IMR-90 (cell line): ENCODE results near the gene ILF3. TPM values are rescaled to one million over a fixed set of nuclear protein-coding genes. Genes with fewer than 3 reads are reported as not detected.

Source experiments
- ATAC-seq: fragments of 200-7000 bp; cut with Tn5 transposase; 2 replicates; pipeline ENCODE4 v1.9.1; 2020; ENCODE audit warnings: low read depth, mild to moderate bottlenecking, moderate library complexity
- BruUV-seq: library from RNA; stranded (reverse); fragments of 400-500 nt; replicated peaks from 2 replicates; lab custom pipeline; 2021; lab: Mats Ljungman, UMichigan
- CTCF ChIA-PET: fragments of 300-600 bp; formaldehyde crosslinking; extraction: SDS; loops from one replicate; lab custom pipeline; 2021; ENCODE audit warnings: antibody characterized with exemption; lab: Yijun Ruan, JAX
- POLR2A ChIA-PET: fragments of 300-600 bp; sonication (Branson Sonifier 250); formaldehyde crosslinking; loops from one replicate; lab custom pipeline; 2022; ENCODE audit warnings: antibody characterized with exemption; ENCODE audit not compliant: unreplicated experiment; lab: Charles Lee
- DNase-seq: peaks from one replicate; pipeline ENCODE4 v3.0.0; 2013
- H2AFZ ChIP-seq: replicated peaks from 2 replicates; pipeline ENCODE3; 2013; ENCODE audit warnings: low read length, mild to moderate bottlenecking; ENCODE audit not compliant: poor library complexity
- H2AK5ac ChIP-seq: 2 replicates; pipeline ENCODE4 v1.6.1; 2013; ENCODE audit warnings: low read depth, low read length, inconsistent platforms
- H2AK9ac ChIP-seq: replicated peaks from 2 replicates; pipeline ENCODE3; 2013; ENCODE audit warnings: mild to moderate bottlenecking, low read depth, low read length, moderate library complexity; ENCODE audit not compliant: poor library complexity
- H2BK120ac ChIP-seq: 2 replicates; pipeline ENCODE4 v1.6.1; 2013; ENCODE audit warnings: low read depth, low read length, inconsistent platforms
- H2BK15ac ChIP-seq: 3 replicates; pipeline ENCODE4 v1.6.1; 2013; ENCODE audit warnings: low read depth, low read length, inconsistent platforms
- H2BK20ac ChIP-seq: 2 replicates; pipeline ENCODE4 v1.6.1; 2013; ENCODE audit warnings: low read depth, mild to moderate bottlenecking, inconsistent platforms, low read length, moderate library complexity
- H2BK5ac ChIP-seq: 2 replicates; pipeline ENCODE4 v1.6.1; 2013; ENCODE audit warnings: mild to moderate bottlenecking, low read depth, low read length, inconsistent platforms; ENCODE audit not compliant: poor library complexity, severe bottlenecking
- H3K14ac ChIP-seq: replicated peaks from 2 replicates; pipeline ENCODE4 v1.6.1; 2013; ENCODE audit warnings: low read depth, low read length, inconsistent platforms
- H3K18ac ChIP-seq: 2 replicates; pipeline ENCODE4 v1.6.1; 2013; ENCODE audit warnings: low read depth, low read length, control low read depth
- H3K23ac ChIP-seq: 2 replicates; pipeline ENCODE4 v1.6.1; 2013; ENCODE audit warnings: low read depth, low read length, inconsistent platforms
- H3K27ac ChIP-seq: 2 replicates; pipeline ENCODE4 v1.5.1; 2013; ENCODE audit warnings: mild to moderate bottlenecking, control low read depth, low read length; ENCODE audit not compliant: insufficient read depth
- H3K27me3 ChIP-seq: 2 replicates; pipeline ENCODE4 v1.6.1; 2013; ENCODE audit warnings: low read length; ENCODE audit not compliant: control insufficient read depth, insufficient read depth
- H3K36me3 ChIP-seq: 2 replicates; pipeline ENCODE4 v1.6.1; 2013; ENCODE audit warnings: low read length, mixed read lengths; ENCODE audit not compliant: control insufficient read depth, insufficient read depth
- H3K4ac ChIP-seq: 2 replicates; pipeline ENCODE4 v1.6.1; 2013; ENCODE audit warnings: low read depth, low read length, inconsistent platforms
- H3K4me1 ChIP-seq: 2 replicates; pipeline ENCODE4 v1.6.1; 2013; ENCODE audit warnings: low read length, mixed read lengths; ENCODE audit not compliant: control insufficient read depth, insufficient read depth
- H3K4me2 ChIP-seq: 2 replicates; pipeline ENCODE4 v1.6.1; 2013; ENCODE audit warnings: low read depth, mild to moderate bottlenecking, control low read depth, low read length, moderate library complexity
- H3K4me3 ChIP-seq: 2 replicates; pipeline ENCODE4 v1.5.1; 2013; ENCODE audit warnings: low read depth, mild to moderate bottlenecking, control low read depth, low read length, moderate library complexity; ENCODE audit not compliant: insufficient read depth
- H3K56ac ChIP-seq: 2 replicates; pipeline ENCODE4 v1.6.1; 2013; ENCODE audit warnings: low read length, inconsistent platforms; ENCODE audit not compliant: insufficient read depth; ENCODE audit errors: extremely low read depth
- H3K79me1 ChIP-seq, 2 experiments: 2 replicates each; pipeline ENCODE4 v1.6.1; 2013; ENCODE audit warnings: low read length in 2 of 2, inconsistent platforms in 1 of 2, low read depth in 1 of 2
- H3K9ac ChIP-seq: 2 replicates; pipeline ENCODE4 v1.6.1; 2013; ENCODE audit warnings: low read depth, low read length, control low read depth
- H3K9me1 ChIP-seq: 2 replicates; pipeline ENCODE4 v1.6.1; 2013; ENCODE audit warnings: low read length, inconsistent platforms; ENCODE audit not compliant: insufficient read depth
- H3K9me3 ChIP-seq: 2 replicates; pipeline ENCODE4 v1.6.1; 2013; ENCODE audit warnings: low read length; ENCODE audit not compliant: control insufficient read depth, insufficient read depth
- H4K20me1 ChIP-seq: 2 replicates; pipeline ENCODE4 v1.6.1; 2013; ENCODE audit warnings: low read length, inconsistent platforms; ENCODE audit not compliant: insufficient read depth
- H4K5ac ChIP-seq: 2 replicates; pipeline ENCODE4 v1.6.1; 2013; ENCODE audit warnings: mild to moderate bottlenecking, low read depth, low read length, control low read depth
- H4K8ac ChIP-seq, 2 experiments: 2 replicates each; pipeline ENCODE4 v1.6.1; 2013; ENCODE audit warnings: low read depth in 2 of 2, low read length in 2 of 2, control low read depth in 1 of 2, inconsistent platforms in 1 of 2
- H4K91ac ChIP-seq: 2 replicates; pipeline ENCODE4 v1.6.1; 2013; ENCODE audit warnings: low read depth, low read length, inconsistent platforms; ENCODE audit not compliant: insufficient read depth
- BHLHE40 ChIP-seq: fragments of 150-350 bp; IDR thresholded peaks from 2 replicates; pipeline ENCODE4 v1.6.1; 2016; ENCODE audit warnings: mild to moderate bottlenecking, low read depth, low read length
- CEBPB ChIP-seq: IDR thresholded peaks from 2 replicates; pipeline ENCODE4 v1.6.1; 2012; ENCODE audit warnings: low read depth, low read length, improper control_type of control experiment
- CHD1 ChIP-seq: IDR thresholded peaks from 2 replicates; pipeline ENCODE4 v1.6.1; 2012; ENCODE audit warnings: low read depth, low read length, improper control_type of control experiment
- CTCF ChIP-seq: conservative IDR thresholded peaks from 2 replicates; pipeline ENCODE4 v1.5.1; 2012; ENCODE audit warnings: mild to moderate bottlenecking, low read depth, low read length, improper control_type of control experiment
- ELK1 ChIP-seq: fragments of 150-350 bp; IDR thresholded peaks from 2 replicates; pipeline ENCODE4 v1.6.1; 2016; ENCODE audit warnings: low read depth, mild to moderate bottlenecking, low read length, moderate library complexity, borderline replicate concordance
- FOS ChIP-seq: fragments of 150-350 bp; IDR thresholded peaks from 2 replicates; pipeline ENCODE4 v1.6.1; 2016; ENCODE audit warnings: low read depth, low read length
- MAFK ChIP-seq: IDR thresholded peaks from 2 replicates; pipeline ENCODE4 v1.6.1; 2012; ENCODE audit warnings: low read depth, low read length, improper control_type of control experiment
- MAZ ChIP-seq: IDR thresholded peaks from 2 replicates; pipeline ENCODE4 v1.6.1; 2012; ENCODE audit warnings: low read depth, mild to moderate bottlenecking, low read length, improper control_type of control experiment, moderate library complexity, borderline replicate concordance
- MXI1 ChIP-seq: IDR thresholded peaks from 2 replicates; pipeline ENCODE4 v1.6.1; 2012; ENCODE audit warnings: low read depth, mild to moderate bottlenecking, low read length, moderate library complexity, borderline replicate concordance
- NFE2L2 ChIP-seq: fragments of 150-350 bp; IDR thresholded peaks from 2 replicates; pipeline ENCODE4 v1.6.1; 2016; ENCODE audit warnings: low read depth, mild to moderate bottlenecking, low read length
- POLR2A ChIP-seq: IDR thresholded peaks from 2 replicates; pipeline ENCODE4 v1.6.1; 2012; ENCODE audit warnings: mild to moderate bottlenecking, low read depth, low read length
- RAD21 ChIP-seq: IDR thresholded peaks from 2 replicates; pipeline ENCODE4 v1.6.1; 2012; ENCODE audit warnings: low read length, improper control_type of control experiment
- RCOR1 ChIP-seq: IDR thresholded peaks from 2 replicates; pipeline ENCODE4 v1.6.1; 2012; ENCODE audit warnings: mild to moderate bottlenecking, low read length, improper control_type of control experiment; ENCODE audit not compliant: insufficient replicate concordance
- RFX5 ChIP-seq: IDR thresholded peaks from 2 replicates; pipeline ENCODE4 v1.8.0; 2012; ENCODE audit warnings: low read depth, mild to moderate bottlenecking, low read length, moderate library complexity
- SMC3 ChIP-seq: fragments of 150-350 bp; IDR thresholded peaks from 2 replicates; pipeline ENCODE4 v1.6.1; 2016; ENCODE audit warnings: low read depth, mild to moderate bottlenecking, antibody characterized with exemption, low read length, moderate library complexity
- USF2 ChIP-seq: fragments of 150-350 bp; IDR thresholded peaks from 2 replicates; pipeline ENCODE4 v1.6.1; 2017; ENCODE audit warnings: mild to moderate bottlenecking, antibody characterized with exemption, low read length, low read depth
- WGBS, 2 experiments: methylation state at CpG; one replicate each; pipeline versions ENCODE4 v1.1.5 to v1.1.7; 2013; ENCODE audit warnings: missing lambda C conversion rate in 2 of 2; ENCODE audit not compliant: insufficient read length in 1 of 2; ENCODE audit errors: extremely low coverage in 2 of 2; 5-methylcytosine and 5-hydroxymethylcytosine counted together
- dilution Hi-C: fragments of 300-500 bp; cut with HindIII; formaldehyde crosslinking; loops from one replicate; pipeline ENCODE4 v1.14.3; 2018; ENCODE audit warnings: low sequenced_read_pairs; ENCODE audit not compliant: unreplicated experiment
- in situ Hi-C: fragments of 300-500 bp; cut with MboI; formaldehyde crosslinking; loops from 3 replicates; pipeline ENCODE4 v1.14.3; 2019; ENCODE audit warnings: low sequenced_read_pairs, inconsistent platforms, mixed read lengths
- intact Hi-C: fragments of 100-400 bp; cut with micrococcal nuclease; formaldehyde crosslinking; loops from 2 replicates; pipeline ENCODE4 v1.10.0; 2022
- polyA plus RNA-seq, 3 experiments: library from polyadenylated mRNA; depleted of rRNA; stranded (reverse); fragments of >200 nt; gene quantifications; 2 replicates each; pipeline ENCODE4 v1.2.3, GENCODE V29; 2012; ENCODE audit warnings: low replicate concordance in 1 of 3
- total RNA-seq: library from RNA; depleted of rRNA; stranded (reverse); fragments of >200 nt; gene quantifications from 2 replicates; pipeline ENCODE4 v1.2.3, GENCODE V29; 2012

Gene ILF3
- total and polyA plus RNA-seq, 2 of the 4 experiments (the other 2 are of a cell fraction): 120 to 166 TPM

- intact Hi-C loops (no loop called here), in situ Hi-C loops (no loop called here), dilution Hi-C loops (no loop called here)
- Histone ChIP-seq H2AK5ac (no peak overlapping the region), H3K23ac (no peak overlapping the region), H2BK15ac (no peak overlapping the region), H3K4me3 (no peak overlapping the region), H3K4me2 (no peak overlapping the region), H3K27me3 (no peaks in the 10 kb centered on the region), H2BK120ac (no peak overlapping the region), H3K36me3 (peaks cover 91% of the 10 kb centered on the region), H3K56ac (no peak overlapping the region), H3K27ac (no peak overlapping the region), H4K8ac (no peak overlapping the region), H3K9ac (no peak overlapping the region), H3K9me3 (no peaks in the 10 kb centered on the region), H4K5ac (no peak overlapping the region), H3K14ac (no peak overlapping the region), H3K79me1 (peaks cover 52 to 79% of the 10 kb centered on the region in 2 experiments), H3K4me1 (no peaks in the 10 kb centered on the region), H3K9me1 (no peaks in the 10 kb centered on the region), H4K20me1 (peaks cover 76% of the 10 kb centered on the region), H2BK5ac (no peak overlapping the region), H2BK20ac (no peak overlapping the region), H3K18ac (no peak overlapping the region), H3K4ac (no peak overlapping the region), H4K91ac (no peak overlapping the region), H2AFZ (no peak overlapping the region), H2AK9ac (no peak overlapping the region)
- WGBS, 2 experiments: 100% methylated on average over 2 of the region's 4 CpGs; no CpG with 5 or more reads in 1 of the 2 experiments
- TF ChIP-seq RFX5 (no peak), CEBPB (no peak), USF2 (no peak), SMC3 (no peak), CHD1 (no peak), MXI1 (no peak), ELK1 (no peak), RAD21 (no peak), FOS (no peak), MAZ (no peak), RCOR1 (no peak), NFE2L2 (no peak), MAFK (no peak), CTCF (no peak), BHLHE40 (no peak), POLR2A (no peak)
- ATAC-seq: no peak
- no TSS peak for BruUV-seq
- no peak for DNase-seq
- CTCF ChIA-PET: interaction anchor here (0.5 kb wide), 1 partner anchor 103 kb away, joined by 5 read pairs; no protein-coding TSS in a partner anchor
- POLR2A ChIA-PET: no interaction called here
These were observed 27.5 kb downstream of the ILF3 start for GRCh38 chr19:10681658-10682057.
